Endodermal cell (in vitro differentiated cells): Measurements from ENCODE around the gene EIF4A2. TPM values are rescaled to one million over a fixed set of nuclear protein-coding genes. Genes with fewer than 3 reads are reported as not detected.

Experiments
- DNase-seq: peaks from one replicate; pipeline ENCODE4 v3.0.0-alpha.2; 2017
- H3K27ac ChIP-seq: 2 replicates; pipeline ENCODE4 v1.5.1; 2013; ENCODE audit warnings: mild to moderate bottlenecking, low read depth, low read length, moderate library complexity
- H3K27me3 ChIP-seq: 2 replicates; pipeline ENCODE4 v1.6.1; 2013; ENCODE audit warnings: mild to moderate bottlenecking, low read length, moderate library complexity; ENCODE audit not compliant: insufficient read depth, control insufficient read depth, poor library complexity, severe bottlenecking
- H3K36me3 ChIP-seq: 2 replicates; pipeline ENCODE4 v1.7.0; 2013; ENCODE audit warnings: mild to moderate bottlenecking, low read length, moderate library complexity; ENCODE audit not compliant: control insufficient read depth, insufficient read depth
- H3K4me1 ChIP-seq: one replicate; pipeline ENCODE4 v1.7.0; 2013; ENCODE audit warnings: low read length; ENCODE audit not compliant: control insufficient read depth, insufficient read depth
- H3K4me3 ChIP-seq: 2 replicates; pipeline ENCODE4 v1.5.1; 2013; ENCODE audit warnings: mild to moderate bottlenecking, low read length, moderate library complexity
- H3K9ac ChIP-seq: 2 replicates; pipeline ENCODE4 v1.6.1; 2013; ENCODE audit warnings: mild to moderate bottlenecking, low read length, moderate library complexity; ENCODE audit not compliant: poor library complexity, severe bottlenecking; ENCODE audit errors: extremely low read depth
- H3K9me3 ChIP-seq: 2 replicates; pipeline ENCODE4 v1.6.1; 2013; ENCODE audit warnings: mild to moderate bottlenecking, low read length, moderate library complexity; ENCODE audit not compliant: control insufficient read depth
- H3K27ac Mint-ChIP-seq: 2 replicates; pipeline ENCODE4 v1.8.0; 2020; ENCODE audit warnings: mixed read lengths
- H3K27me3 Mint-ChIP-seq: 2 replicates; pipeline ENCODE4 v1.8.0; 2021; ENCODE audit warnings: mild to moderate bottlenecking, mixed read lengths; ENCODE audit not compliant: insufficient read depth
- H3K36me3 Mint-ChIP-seq: 2 replicates; pipeline ENCODE4 v1.8.0; 2020; ENCODE audit warnings: low read depth, mixed read lengths
- H3K4me1 Mint-ChIP-seq: 2 replicates; pipeline ENCODE4 v1.8.0; 2020; ENCODE audit warnings: mixed read lengths
- H3K4me3 Mint-ChIP-seq: 2 replicates; pipeline ENCODE4 v1.8.0; 2020; ENCODE audit warnings: mild to moderate bottlenecking, moderate library complexity, mixed read lengths
- H3K9me3 Mint-ChIP-seq: 2 replicates; pipeline ENCODE4 v1.8.0; 2020; ENCODE audit warnings: mild to moderate bottlenecking, mixed read lengths
- WGBS, 2 experiments: methylation state at CpG; one replicate each; pipeline versions ENCODE4 v1.1.5 to v1.1.7; 2013; ENCODE audit warnings: missing lambda C conversion rate in 2 of 2, mixed read lengths in 1 of 2; ENCODE audit not compliant: insufficient coverage in 1 of 2, insufficient read length in 1 of 2; 5-methylcytosine and 5-hydroxymethylcytosine counted together
- total RNA-seq, 2 donors: library from RNA; stranded (reverse); fragmentation: NEBNext Ultra II Directional in 1 of 2; extraction: Animal tissue kit (Norgen Biotek cat#: 25700) in 1 of 2; gene quantifications; 2 replicates in 1 of 2; 3 replicates in 1 of 2; pipeline ENCODE4 v1.2.1, GENCODE V29; 2021
- TF ChIP-seq, protein P1 (sequence below): fragments of 200-600 bp; sonication (generic); conservative IDR thresholded peaks from 2 replicates; pipeline ENCODE4 v1.5.0; 2021; ENCODE audit warnings: antibody characterized with exemption, mild to moderate bottlenecking

Gene EIF4A2
- total RNA-seq, 2 donors from 2014 or later: 329 TPM

DNA sequence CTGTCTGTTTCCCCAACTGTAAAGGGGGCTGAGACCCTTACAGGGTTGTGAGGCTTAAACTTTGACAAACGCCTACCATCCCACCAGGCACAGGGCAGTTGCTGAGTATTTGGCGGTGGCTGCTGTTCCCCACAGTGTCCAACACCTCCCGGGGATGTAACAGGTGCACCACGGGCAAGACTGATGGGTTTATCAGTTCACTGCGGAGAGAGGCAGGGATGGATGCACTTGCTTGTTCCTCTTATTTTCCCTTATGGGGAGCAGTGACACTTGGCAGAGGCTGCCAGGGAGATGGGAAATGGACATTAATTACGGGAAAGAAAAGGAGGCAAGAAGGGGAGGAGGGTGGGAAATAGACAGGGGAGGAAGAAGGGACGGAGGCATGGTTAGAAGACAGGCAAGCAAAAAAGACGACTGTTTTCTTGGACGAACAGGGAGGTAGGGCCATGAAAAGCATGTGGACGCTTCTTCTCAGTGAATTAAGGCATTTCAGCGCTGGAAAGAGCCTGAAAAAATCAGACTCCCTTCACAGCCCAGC, 42.6 kb downstream of the EIF4A2 start:
- TF ChIP-seq, protein P1, sequence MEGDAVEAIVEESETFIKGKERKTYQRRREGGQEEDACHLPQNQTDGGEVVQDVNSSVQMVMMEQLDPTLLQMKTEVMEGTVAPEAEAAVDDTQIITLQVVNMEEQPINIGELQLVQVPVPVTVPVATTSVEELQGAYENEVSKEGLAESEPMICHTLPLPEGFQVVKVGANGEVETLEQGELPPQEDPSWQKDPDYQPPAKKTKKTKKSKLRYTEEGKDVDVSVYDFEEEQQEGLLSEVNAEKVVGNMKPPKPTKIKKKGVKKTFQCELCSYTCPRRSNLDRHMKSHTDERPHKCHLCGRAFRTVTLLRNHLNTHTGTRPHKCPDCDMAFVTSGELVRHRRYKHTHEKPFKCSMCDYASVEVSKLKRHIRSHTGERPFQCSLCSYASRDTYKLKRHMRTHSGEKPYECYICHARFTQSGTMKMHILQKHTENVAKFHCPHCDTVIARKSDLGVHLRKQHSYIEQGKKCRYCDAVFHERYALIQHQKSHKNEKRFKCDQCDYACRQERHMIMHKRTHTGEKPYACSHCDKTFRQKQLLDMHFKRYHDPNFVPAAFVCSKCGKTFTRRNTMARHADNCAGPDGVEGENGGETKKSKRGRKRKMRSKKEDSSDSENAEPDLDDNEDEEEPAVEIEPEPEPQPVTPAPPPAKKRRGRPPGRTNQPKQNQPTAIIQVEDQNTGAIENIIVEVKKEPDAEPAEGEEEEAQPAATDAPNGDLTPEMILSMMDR: no peak
- Histone ChIP-seq H3K4me1 (peaks cover 6% of the 10 kb centered on the region), H3K9ac (no peak overlapping the region), H3K27me3 (peaks cover 65% of the 10 kb centered on the region), H3K4me3 (peak overlapping the region; percentile 64), H3K27ac (no peak overlapping the region), H3K9me3 (no peaks in the 10 kb centered on the region), H3K36me3 (no peaks in the 10 kb centered on the region)
- Mint-ChIP-seq H3K4me1 (peaks cover 22% of the 10 kb centered on the region), H3K27me3 (peaks cover 67% of the 10 kb centered on the region), H3K9me3 (no peaks in the 10 kb centered on the region), H3K4me3 (peak overlapping the region; percentile 52), H3K27ac (no peak overlapping the region), H3K36me3 (no peaks in the 10 kb centered on the region)
- DNase-seq: no peak
- WGBS, 2 experiments: 35 to 40% methylated on average over 11 of the region's 11 CpGs

DNA sequence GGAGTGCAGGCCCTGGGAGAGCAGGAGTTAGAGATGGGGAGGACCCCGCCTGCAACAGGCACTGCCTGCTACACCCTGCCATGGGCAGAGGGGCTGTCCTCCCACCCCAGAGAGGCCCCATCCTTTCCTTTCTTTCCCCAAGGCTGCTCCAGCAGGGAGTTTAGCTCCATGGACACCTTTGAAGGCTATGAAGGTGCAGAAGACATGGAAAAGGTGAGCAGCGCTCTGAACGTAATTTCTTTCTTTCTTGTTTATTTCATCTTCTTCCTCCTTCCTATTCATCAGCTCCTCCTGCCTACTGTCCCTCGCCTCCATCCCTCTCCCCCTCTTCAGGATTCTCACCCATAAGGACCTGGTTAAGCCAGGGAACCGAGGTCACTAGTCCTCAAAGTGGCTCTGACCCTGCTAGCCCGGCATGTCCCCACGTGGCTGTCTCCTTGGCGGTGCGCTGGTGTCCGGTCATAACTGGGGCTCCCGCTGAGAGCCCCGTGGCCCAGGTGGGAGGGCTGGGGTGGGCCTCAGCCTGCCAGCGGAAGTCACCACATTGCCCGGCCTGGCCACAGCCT, 43.1 kb downstream of the EIF4A2 start:
- WGBS, 2 experiments: 17 to 33% methylated on average over 3 to 14 of the region's 14 CpGs
- Mint-ChIP-seq H3K4me1 (peaks cover 22% of the 10 kb centered on the region), H3K27me3 (peaks cover 72% of the 10 kb centered on the region), H3K36me3 (no peaks in the 10 kb centered on the region), H3K4me3 (peak overlapping the region; percentile 52), H3K9me3 (no peaks in the 10 kb centered on the region), H3K27ac (no peak overlapping the region)
- DNase-seq: peak; percentile 68
- Histone ChIP-seq H3K36me3 (no peaks in the 10 kb centered on the region), H3K9me3 (no peaks in the 10 kb centered on the region), H3K27me3 (peaks cover 71% of the 10 kb centered on the region), H3K4me3 (peak overlapping the region; percentile 64), H3K27ac (no peak overlapping the region), H3K9ac (no peak overlapping the region), H3K4me1 (peaks cover 6% of the 10 kb centered on the region)
- TF ChIP-seq, protein P1: no peak

DNA sequence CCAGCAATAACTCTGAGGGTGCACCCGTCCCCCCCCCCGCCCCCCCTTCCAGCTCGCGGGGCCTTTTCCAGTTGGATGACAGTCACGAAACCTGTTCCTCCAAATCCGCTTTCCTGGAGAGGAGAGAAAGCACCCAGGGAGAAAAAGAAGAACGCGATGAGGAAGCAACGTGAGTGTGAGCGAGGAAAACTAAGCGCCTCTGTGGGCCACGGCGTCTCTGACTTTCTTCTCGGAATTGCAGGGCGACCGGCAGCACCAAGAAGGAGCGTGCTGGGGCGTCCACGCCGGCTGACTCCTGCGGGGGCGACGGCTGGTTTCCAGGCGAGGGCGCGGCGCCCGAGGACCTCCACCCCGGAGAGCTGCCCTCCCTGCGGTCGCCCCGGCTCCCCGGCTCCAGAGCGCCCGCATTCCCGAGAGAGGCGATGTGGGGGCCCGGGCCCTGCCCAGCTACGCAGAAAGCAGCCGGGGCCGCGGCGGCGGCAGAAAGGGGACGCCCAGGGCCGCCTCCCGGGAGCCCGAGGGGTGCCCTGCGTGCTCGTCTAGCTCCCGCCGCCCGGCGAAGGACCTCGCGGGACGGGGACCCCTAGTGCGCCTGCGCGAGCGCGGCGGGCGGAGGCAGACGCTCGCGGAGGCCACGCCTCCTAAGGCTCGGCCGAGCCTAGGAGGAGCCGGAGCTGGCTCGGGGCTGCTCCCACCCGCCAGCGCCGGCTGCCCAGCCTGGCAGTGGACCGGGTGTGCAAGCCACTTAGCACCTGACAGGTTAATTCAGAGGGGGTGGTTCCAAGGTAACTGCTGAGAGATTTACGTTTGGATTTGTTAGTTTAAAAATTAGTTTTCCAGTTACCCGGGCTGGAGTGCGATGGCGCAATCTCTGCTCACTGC, 43.8 kb downstream of the EIF4A2 start:
- H3K27me3 ChIP-seq: peaks cover 78% of the 10 kb centered on the region

More for the DNA sequence above, 43.8 kb downstream of the EIF4A2 start:
- H3K27ac Mint-ChIP-seq: no peak overlapping the region
- H3K4me3 ChIP-seq: peak overlapping the region; percentile 73
- peaks cover 6% of the 10 kb centered on the region for H3K4me1 ChIP-seq
- no peak overlapping the region for H3K27ac ChIP-seq
- DNase-seq: peak; percentile 90
- no peaks in the 10 kb centered on the region for H3K36me3 ChIP-seq
- peaks cover 22% of the 10 kb centered on the region for H3K4me1 Mint-ChIP-seq
- 2 to 4% methylated on average over 60 to 80 of the region's 80 CpGs for WGBS, 2 experiments
- peak overlapping the region; percentile 52 for H3K4me3 Mint-ChIP-seq
- H3K9ac ChIP-seq: no peak overlapping the region
- H3K36me3 Mint-ChIP-seq: no peaks in the 10 kb centered on the region
- H3K27me3 Mint-ChIP-seq: peaks cover 79% of the 10 kb centered on the region
- H3K9me3 Mint-ChIP-seq: no peaks in the 10 kb centered on the region
- TF ChIP-seq, protein P1: no peak
- no peaks in the 10 kb centered on the region for H3K9me3 ChIP-seq
